HG03432 (cell line): Measurements from ENCODE around the gene KAT2A.

Experiments
- ATAC-seq: cut with Tn5 transposase; IDR thresholded peaks from one replicate; pipeline ENCODE4 v1.9.1; 2021; ENCODE audit warnings: mild to moderate bottlenecking, moderate library complexity; ENCODE audit not compliant: unreplicated experiment

The KAT2A gene

DNA sequence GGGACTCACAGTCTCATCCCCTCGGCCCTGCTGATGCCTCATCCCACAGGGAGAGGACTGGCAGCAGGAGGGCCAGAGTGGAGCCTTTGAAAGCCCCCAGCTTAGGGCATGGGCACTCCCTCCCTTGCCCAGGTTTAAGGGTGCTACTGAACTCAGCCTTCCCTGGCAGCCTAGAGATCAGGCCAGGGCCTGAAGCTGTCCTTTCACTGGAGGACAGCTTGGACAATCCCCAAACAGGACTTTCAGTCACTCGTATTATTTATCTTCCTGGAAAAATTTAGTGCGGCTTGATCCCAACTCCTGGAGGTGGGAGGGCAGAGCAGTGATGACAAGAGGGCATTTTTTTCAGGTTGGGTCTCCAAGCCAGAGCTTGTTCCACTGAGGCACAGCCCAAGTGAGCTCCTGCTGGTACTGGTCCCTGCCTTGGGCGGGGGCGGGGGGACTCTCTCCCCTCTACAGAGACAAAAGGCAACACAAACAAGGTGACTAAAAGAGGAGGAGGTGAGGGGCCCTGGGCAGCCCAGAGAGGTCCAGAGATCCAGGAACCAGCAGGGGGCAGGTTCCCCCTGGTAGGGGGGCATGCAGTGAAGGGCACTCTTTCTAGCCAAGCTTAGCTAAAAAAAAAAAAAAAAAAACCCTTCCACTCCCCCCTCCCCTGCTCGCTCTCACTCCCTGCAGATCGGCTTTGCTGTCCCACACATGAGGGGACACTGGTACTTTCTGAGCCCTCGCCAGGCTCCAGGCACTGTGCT lies 24.6 kb downstream of the KAT2A start:
- ATAC-seq = no peak

- no peak for ATAC-seq
These were observed 26.6 kb downstream of the KAT2A start for GRCh38 chr17:42094375-42095069.

DNA sequence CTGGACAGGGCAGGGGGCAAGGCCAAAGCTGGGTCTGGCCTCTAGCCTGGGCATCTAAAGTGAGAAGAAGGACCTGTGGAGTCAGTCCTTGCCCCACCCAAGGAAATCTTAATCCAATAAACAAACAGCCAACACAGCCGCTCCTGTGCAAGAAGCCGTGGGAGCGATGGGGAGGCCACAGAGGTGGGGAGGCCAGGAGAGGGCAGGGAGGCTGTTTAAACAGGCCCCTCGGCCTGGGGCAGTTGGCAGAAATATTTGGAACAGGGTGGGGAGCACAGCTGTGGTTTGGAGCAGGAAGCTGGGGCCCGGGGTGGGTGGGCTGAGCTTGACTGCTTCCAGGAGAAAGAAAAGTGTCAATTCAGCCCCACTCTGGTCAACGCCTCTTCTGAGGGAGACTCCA lies 28.2 kb downstream of the KAT2A start:
- ATAC-seq = no peak

DNA sequence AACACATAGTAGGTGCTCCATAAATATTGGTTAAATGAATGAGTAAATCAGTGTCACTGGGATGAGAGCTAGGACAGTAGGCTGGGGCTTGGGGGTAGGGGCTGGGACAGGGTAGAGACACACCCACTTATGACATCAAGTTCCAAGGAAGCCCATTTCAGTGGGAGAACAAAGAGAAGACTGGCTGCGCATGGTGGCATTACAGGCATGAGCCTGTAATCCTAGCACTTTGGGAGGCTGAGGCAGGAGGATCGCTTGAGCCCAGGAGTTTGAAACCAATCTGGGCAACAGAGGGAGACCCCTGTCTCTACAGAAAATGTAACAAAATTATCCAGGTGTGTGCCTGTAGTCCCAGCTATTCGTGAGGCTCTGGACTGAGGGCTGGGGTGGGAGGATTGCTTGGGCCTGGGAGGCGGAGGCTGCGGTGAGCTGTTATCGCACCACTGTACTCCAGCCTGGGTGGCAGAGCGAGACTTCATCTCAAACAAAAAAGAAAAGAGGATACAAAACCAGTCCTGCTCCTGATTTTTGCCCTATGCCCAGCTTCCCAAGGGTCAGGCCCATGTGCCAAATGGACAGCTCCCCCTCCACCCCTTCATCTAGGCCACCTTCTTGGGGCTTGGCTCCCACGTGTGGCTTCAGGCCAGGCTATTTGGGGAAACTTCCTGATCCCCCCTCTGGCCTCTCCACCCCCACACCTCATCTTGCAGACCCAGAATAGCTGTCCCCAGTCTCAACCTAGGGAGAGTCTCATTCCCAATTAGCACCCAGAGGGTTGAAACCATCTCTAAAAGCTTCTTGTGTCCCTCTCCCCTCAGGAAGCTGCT lies 30.0 kb downstream of the KAT2A start:
- ATAC-seq = no peak

DNA sequence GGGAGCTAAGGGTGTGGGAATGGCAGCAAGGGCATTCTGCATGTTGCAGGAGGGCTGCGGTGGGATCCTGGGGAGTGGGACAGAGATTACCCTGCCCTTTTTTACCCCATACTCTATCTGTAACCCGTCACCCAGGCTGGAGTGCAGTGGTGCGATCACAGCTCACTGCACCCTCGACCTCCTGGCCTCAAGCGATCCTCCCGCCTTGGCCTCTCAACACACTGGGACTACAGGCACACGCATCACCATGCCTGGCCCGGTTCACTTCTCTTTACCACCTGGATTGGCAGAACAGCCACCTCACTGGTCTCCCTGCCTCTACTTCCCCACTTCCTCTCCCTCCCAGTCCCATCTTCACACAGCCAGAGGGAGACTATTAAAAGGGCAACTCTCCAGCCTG lies 32.4 kb downstream of the KAT2A start:
- no peak for ATAC-seq

DNA sequence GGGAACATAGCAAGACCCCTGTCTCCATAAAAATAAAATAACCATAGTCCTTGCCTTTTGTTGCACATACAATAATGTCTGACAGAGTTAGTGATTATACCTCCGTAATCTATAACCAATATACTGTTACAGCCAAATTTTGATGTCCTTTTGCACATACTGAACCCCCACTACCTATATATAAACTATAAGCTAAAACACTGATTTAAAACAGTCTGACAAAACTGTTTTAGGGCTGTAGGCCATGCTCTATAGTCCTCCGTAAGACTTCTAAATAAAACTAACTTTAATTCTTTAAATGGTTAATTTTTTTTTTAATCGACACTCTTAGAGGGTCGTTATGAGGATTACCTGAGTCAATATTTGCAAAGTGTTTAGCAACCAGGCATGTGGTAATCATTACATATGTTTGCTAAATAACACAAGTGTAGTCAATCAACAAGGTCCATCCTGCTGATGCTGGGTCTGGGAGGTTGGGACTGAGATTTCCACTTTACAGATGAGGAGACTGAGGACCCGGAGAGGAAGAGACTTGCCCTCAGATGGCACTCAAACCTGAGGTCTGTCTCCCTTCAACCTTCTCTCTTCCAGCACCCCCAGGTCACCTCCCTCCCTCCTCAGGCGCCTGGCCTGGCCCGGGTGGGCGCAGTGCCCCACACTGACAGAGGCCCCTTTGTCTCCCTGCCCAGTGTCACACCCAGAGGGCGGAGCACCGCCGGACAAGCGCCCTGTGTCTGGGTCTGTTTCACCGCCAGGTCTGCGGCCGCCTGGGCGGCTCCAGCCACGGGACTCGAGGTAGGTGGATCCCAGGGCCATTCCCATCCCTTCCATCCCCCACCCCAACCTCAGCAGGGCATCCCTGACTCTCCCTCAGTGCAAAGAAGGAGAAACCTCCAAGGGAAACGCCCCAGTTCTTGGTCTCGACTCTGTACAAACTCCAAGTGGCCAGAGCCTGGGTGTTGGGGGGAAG lies 33.1 kb downstream of the KAT2A start:
- no peak for ATAC-seq

GRCh38 chr17:42087042-42087701 lies 34.0 kb downstream of the KAT2A start:
- no peak for ATAC-seq

DNA sequence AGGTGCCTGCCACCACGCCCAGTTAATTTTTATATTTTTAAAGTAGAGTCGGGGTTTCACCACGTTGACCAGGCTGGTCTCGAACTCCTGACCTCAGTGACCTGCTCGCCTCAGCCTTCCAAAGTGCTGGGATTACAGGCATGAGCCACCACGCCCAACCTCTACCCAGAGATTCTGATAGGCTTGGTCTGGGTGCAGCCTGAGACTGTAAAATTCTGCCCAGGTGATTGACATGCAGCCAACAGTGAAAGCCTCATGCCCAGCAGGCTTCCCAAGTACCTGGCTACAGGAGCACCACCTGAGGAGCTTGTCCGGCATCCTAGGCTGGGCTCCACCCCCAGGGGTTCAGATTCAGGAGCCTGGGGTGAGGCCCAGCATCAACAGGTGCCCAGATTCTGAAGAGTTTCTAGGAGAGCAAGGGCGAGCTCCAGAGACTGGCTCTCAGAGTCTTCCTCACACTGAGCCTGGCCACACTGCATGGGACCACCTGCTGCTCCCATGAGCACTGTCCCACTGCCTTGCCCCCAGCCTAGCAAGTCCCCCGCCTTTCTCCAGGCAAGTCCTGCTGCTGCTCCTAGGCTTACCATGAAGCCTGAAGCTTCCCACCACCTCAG lies 39.5 kb downstream of the KAT2A start:
- no peak for ATAC-seq

- no peak for ATAC-seq
These were observed 41.6 kb downstream of the KAT2A start for GRCh38 chr17:42079541-42079940.

GRCh38 chr17:42078396-42079043 lies 42.6 kb downstream of the KAT2A start:
- ATAC-seq = no peak

GRCh38 chr17:42077755-42078154 lies 43.4 kb downstream of the KAT2A start:
- no peak for ATAC-seq

DNA sequence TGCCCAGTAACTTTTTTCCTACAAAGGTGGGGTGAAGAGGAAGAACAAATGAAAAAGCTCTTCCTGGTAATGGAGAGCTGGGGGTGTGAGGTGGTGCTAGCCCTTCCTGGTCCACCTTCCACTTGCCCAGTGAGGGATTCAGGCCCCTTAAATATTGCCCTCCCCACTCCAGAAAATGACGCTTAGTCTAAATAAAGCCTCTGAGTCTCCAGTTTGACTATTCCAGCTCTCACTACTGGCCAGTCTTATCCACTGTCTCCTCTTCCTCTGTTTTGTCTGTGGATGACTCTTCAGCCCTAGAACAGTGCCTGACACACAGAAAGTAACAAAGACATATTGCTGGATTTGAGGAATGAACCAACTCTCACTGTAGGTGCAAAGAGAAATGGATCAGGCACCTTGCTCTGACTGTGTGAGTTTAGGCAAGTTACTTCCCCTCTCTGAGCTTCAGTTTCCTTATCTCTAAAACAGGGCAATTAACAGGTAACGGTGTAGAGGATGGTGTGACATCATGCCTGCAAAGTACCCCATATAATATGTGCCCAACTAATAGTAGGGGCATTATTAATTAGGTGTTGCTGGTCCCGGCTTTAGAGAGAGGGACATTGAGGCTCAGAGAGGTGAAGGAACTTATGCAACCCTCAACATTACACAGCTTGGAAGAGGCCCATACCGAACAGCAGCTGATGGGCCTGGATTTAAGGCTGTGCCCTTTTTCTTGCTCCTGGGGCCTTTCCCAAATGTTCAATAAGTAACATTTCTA lies 44.2 kb downstream of the KAT2A start:
- no peak for ATAC-seq

- no peak for ATAC-seq
These were observed 45.4 kb downstream of the KAT2A start for GRCh38 chr17:42075789-42076188.

- ATAC-seq = no peak
These were observed 48.6 kb downstream of the KAT2A start for GRCh38 chr17:42072323-42073187.

- ATAC-seq = no peak
These were observed 49.4 kb downstream of the KAT2A start for GRCh38 chr17:42071810-42072209.

DNA sequence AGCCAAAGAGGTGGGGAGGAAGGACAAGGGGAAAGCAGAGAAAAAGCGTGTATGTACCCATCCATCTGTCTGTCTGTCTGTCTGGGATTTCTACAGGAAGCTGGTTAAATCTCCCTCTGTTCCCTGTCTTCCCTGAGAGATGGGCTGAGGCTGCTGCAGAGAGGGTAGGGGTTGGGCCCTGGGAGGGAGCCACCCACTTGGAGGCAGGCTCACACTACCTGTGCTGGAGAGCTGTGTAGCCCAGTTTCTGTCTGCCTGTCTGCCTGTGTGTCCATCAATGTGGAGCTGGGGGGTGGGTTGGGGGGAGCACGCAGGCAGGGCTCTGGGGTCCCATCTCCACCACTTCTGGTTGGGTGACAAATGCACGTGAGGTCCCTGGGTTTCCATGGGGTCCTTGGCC lies 52.2 kb downstream of the KAT2A start:
- ATAC-seq = no peak

DNA sequence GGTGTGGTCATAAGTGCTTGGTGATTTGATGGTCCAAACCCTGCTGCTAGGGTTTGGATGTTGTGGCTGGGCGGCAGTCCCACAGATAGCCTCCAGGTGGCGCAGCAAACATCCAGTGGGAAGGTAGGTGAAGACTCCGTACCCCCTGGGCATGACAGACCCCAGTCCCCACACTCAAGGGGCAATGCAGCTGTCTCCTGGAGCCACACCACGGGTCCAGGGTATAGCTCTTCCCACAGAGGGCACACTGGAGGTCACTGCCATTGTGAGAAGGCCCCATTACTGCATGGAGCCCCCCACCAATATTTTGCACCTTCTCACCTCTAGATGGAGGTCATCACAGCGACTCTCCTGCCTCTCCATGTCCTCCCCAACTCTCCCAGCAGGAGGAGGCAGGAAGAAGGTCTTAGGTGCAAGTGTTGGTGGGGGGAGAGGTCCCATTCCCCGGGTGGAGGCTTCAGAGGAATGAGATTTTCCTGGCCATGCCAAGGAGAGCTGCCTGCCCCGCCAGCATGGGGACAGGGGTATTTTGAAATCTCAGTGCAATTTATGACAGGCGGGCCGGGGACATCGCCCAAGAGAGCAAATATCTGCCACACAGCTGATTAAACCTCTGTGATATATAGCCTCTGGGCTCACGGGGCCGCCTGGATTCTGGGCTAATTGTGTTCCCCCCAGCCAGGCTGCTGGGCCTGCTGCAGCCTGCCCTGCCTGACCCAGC lies 53.6 kb downstream of the KAT2A start:
- no peak for ATAC-seq
